Upper lobe of right lung (tissue), 1 donor: Measurements from ENCODE around the gene TFAP2A. TPM values are rescaled to one million over a fixed set of nuclear protein-coding genes. Genes with fewer than 3 reads are reported as not detected.

Experiments used
- ATAC-seq: fragments of 200-7000 bp; cut with Tn5 transposase; one replicate; pipeline ENCODE4 v1.9.1; 2020; ENCODE audit warnings: mild to moderate bottlenecking, moderate library complexity
- DNase-seq: peaks from one replicate; pipeline ENCODE4 v3.0.0-alpha.2; 2020
- H3K27ac ChIP-seq: fragments of 200-600 bp; one replicate; pipeline ENCODE4 v1.8.0; 2022
- H3K27me3 ChIP-seq: fragments of 200-600 bp; one replicate; pipeline ENCODE4 v1.8.0; 2022; ENCODE audit warnings: mild to moderate bottlenecking
- H3K36me3 ChIP-seq: fragments of 200-600 bp; one replicate; pipeline ENCODE4 v1.8.0; 2022
- H3K4me1 ChIP-seq: fragments of 200-600 bp; one replicate; pipeline ENCODE4 v1.8.0; 2022
- H3K4me3 ChIP-seq: fragments of 200-600 bp; one replicate; pipeline ENCODE4 v1.8.0; 2022; ENCODE audit warnings: mild to moderate bottlenecking
- H3K9me3 ChIP-seq: fragments of 200-600 bp; one replicate; pipeline ENCODE4 v1.8.0; 2022
- CTCF ChIP-seq: fragments of 200-600 bp; IDR thresholded peaks from one replicate; pipeline ENCODE4 v1.8.0; 2022; ENCODE audit warnings: antibody characterized with exemption
- intact Hi-C: fragments of 100-400 bp; cut with DNase I; formaldehyde crosslinking; loops from one replicate; pipeline ENCODE4 v1.11.0; 2022
- total RNA-seq: library from RNA; stranded (reverse); fragmentation: NEBNext Ultra II Directional; extraction: Animal tissue kit (Norgen Biotek cat#: 25700); gene quantifications from one replicate; pipeline ENCODE4 v1.2.1, GENCODE V29; 2021
- donor health status: DM: no; HTN: yes; CAD: no; lungs with severe emphysema.

The TFAP2A gene
- total RNA-seq, 1 donor from 2014 or later: 1.9 TPM

- peaks cover 4% of the 10 kb centered on the region for H3K27me3 ChIP-seq
- H3K36me3 ChIP-seq: no peaks in the 10 kb centered on the region
- H3K4me3 ChIP-seq: no peak overlapping the region
- TF ChIP-seq CTCF: no peak
- intact Hi-C loops: no loop called here
- DNase-seq (no peak), ATAC-seq (no peak)
- no peaks in the 10 kb centered on the region for H3K9me3 ChIP-seq
- no peaks in the 10 kb centered on the region for H3K4me1 ChIP-seq
- no peak overlapping the region for H3K27ac ChIP-seq
Measured at GRCh38 chr6:10369896-10370295, 45.0 kb downstream of the TFAP2A start.

- intact Hi-C loops: no loop called here
- DNase-seq: no peak
- no peak for ATAC-seq
- Histone ChIP-seq H3K36me3 (no peaks in the 10 kb centered on the region), H3K27ac (no peak overlapping the region), H3K4me3 (no peak overlapping the region), H3K9me3 (no peaks in the 10 kb centered on the region), H3K4me1 (no peaks in the 10 kb centered on the region), H3K27me3 (peaks cover 4% of the 10 kb centered on the region)
- no peak for TF ChIP-seq CTCF
Measured at GRCh38 chr6:10368861-10369260, 46.0 kb downstream of the TFAP2A start.

- DNase-seq (no peak), ATAC-seq (no peak)
- intact Hi-C loops: no loop called here
- H3K27me3 ChIP-seq: peaks cover 4% of the 10 kb centered on the region
- no peak overlapping the region for H3K27ac ChIP-seq
- TF ChIP-seq CTCF: no peak
- no peaks in the 10 kb centered on the region for H3K9me3 ChIP-seq
- no peaks in the 10 kb centered on the region for H3K36me3 ChIP-seq
- H3K4me3 ChIP-seq: no peak overlapping the region
- no peaks in the 10 kb centered on the region for H3K4me1 ChIP-seq
Measured at GRCh38 chr6:10363911-10364310, 51.0 kb downstream of the TFAP2A start.

GRCh38 chr6:10362300-10362699 lies 52.6 kb downstream of the TFAP2A start:
- Histone ChIP-seq H3K4me3 (no peak overlapping the region), H3K36me3 (no peaks in the 10 kb centered on the region), H3K27me3 (peaks cover 4% of the 10 kb centered on the region), H3K27ac (no peak overlapping the region), H3K4me1 (no peaks in the 10 kb centered on the region), H3K9me3 (no peaks in the 10 kb centered on the region)
- ATAC-seq: no peak
- TF ChIP-seq CTCF: no peak
- no peak for DNase-seq
- intact Hi-C loops: no loop called here

GRCh38 chr6:10361428-10361827 lies 53.4 kb downstream of the TFAP2A start:
- intact Hi-C loops: no loop called here

More at GRCh38 chr6:10361428-10361827, 53.4 kb downstream of the TFAP2A start:
- DNase-seq (no peak), ATAC-seq (no peak)
- Histone ChIP-seq H3K27me3 (peaks cover 4% of the 10 kb centered on the region), H3K4me3 (no peak overlapping the region), H3K9me3 (no peaks in the 10 kb centered on the region), H3K27ac (no peak overlapping the region), H3K36me3 (no peaks in the 10 kb centered on the region), H3K4me1 (no peaks in the 10 kb centered on the region)
- no peak for TF ChIP-seq CTCF
